Kidney tubule cell (primary cell): ENCODE results near the gene PCDHAC1.

ENCODE experiments used
- DNase-seq: peaks from one replicate; pipeline ENCODE4 v3.0.0-alpha.2; 2018; ENCODE audit warnings: low spot score

Gene PCDHAC1

GRCh38 chr5:140966293-140967225 is 40.5 kb downstream of the PCDHAC1 start, which contains the start of gene PCDHAC2:
Gene PCDHAC2 (plus strand): TSS chr5:140966476. CDS start chr5:140966767, 291 bp downstream.
- peak; percentile 62 for DNase-seq

- no peak for DNase-seq
Measured at GRCh38 chr5:140967226-140967893, 41.3 kb downstream of the PCDHAC1 start.

GRCh38 chr5:140969880-140970279 is 43.8 kb downstream of the PCDHAC1 start:
- DNase-seq, result no peak

- no peak for DNase-seq
Measured at GRCh38 chr5:140973550-140973949, 47.5 kb downstream of the PCDHAC1 start.

- peak; percentile 3 for DNase-seq
Measured at GRCh38 chr5:140977003-140977402, 50.9 kb downstream of the PCDHAC1 start.

- DNase-seq, result no peak
Measured at GRCh38 chr5:140978260-140978659, 52.2 kb downstream of the PCDHAC1 start.

GRCh38 chr5:140978983-140979382 is 52.9 kb downstream of the PCDHAC1 start:
- no peak for DNase-seq
